IPS DF 6.9 (cell line): ENCODE measurements around the gene PTPRN2.

Experiments used
- DNase-seq: peaks from one replicate; pipeline ENCODE4 v3.0.0-alpha.2; 2013; ENCODE audit warnings: low read depth, low spot score
- H3K27ac ChIP-seq: one replicate; pipeline ENCODE4 v1.5.1; 2013; ENCODE audit warnings: low read length, control low read depth
- H3K27me3 ChIP-seq: 2 replicates; pipeline ENCODE4 v1.6.1; 2013; ENCODE audit warnings: mild to moderate bottlenecking, low read length; ENCODE audit not compliant: control insufficient read depth, insufficient read depth
- H3K36me3 ChIP-seq: 2 replicates; pipeline ENCODE4 v1.6.1; 2013; ENCODE audit warnings: low read length; ENCODE audit not compliant: control insufficient read depth, insufficient read depth
- H3K4me1 ChIP-seq: 2 replicates; pipeline ENCODE4 v1.6.1; 2013; ENCODE audit warnings: low read length; ENCODE audit not compliant: control insufficient read depth, insufficient read depth
- H3K4me3 ChIP-seq: 2 replicates; pipeline ENCODE4 v1.5.1; 2013; ENCODE audit warnings: mild to moderate bottlenecking, low read length
- H3K9me3 ChIP-seq: 2 replicates; pipeline ENCODE4 v1.6.1; 2013; ENCODE audit warnings: low read length, inconsistent platforms; ENCODE audit not compliant: control insufficient read depth, insufficient read depth
- WGBS: extraction: QIAGEN DNeasy Blood & Tissue Kit; methylation state at CpG from one replicate; pipeline ENCODE4 v1.1.7; 2013; ENCODE audit warnings: mixed read lengths, missing lambda C conversion rate; ENCODE audit not compliant: insufficient read length, insufficient coverage; 5-methylcytosine and 5-hydroxymethylcytosine counted together

The PTPRN2 gene

DNA sequence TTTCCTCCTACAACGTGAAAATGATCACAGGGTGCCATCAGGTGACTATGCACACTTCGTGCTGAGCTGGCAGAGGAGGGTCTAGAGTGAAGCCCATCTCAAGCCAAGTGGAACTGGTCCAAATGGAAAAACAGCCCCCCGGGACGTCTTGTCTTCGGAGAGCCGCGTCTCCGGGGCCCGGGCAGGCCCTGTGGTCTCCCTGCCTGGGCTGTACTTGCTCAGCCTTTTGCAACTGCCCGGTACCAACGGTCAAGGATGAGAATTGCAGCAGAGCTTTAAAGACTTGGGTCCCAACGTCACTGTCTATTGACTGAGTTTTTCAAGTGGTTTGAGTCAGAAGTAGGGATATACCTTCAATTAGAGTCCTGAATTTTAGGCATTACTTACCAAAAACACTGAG, 315.5 kb downstream of the PTPRN2 start:
- no CpG with 5 or more reads among the region's 12 CpGs for WGBS
- H3K27me3 ChIP-seq: no peaks in the 10 kb centered on the region

DNA sequence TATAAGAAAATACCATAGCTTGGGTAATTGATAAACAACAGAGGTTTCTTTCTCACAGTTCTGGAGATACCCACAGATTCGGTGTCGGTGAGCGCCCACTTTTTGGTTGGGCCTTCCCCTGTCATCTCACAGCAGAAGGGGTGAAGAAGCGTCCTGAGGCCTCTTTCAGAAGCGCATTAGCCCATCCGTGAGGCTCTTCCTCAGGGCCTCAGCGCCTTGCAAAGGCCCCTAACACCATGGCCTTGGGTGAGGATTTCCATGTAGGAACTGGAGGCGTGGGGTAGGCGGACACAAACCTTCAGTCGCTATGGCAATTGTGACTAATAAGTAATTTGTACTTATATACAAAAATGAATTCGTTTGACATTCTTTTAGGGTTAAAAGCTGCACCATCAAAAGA, 316.0 kb downstream of the PTPRN2 start:
- peaks cover 25% of the 10 kb centered on the region for H3K9me3 ChIP-seq
- no peak for DNase-seq
- H3K4me1 ChIP-seq: no peaks in the 10 kb centered on the region
- no CpG with 5 or more reads among the region's 11 CpGs for WGBS
- H3K27ac ChIP-seq: no peak overlapping the region
- H3K27me3 ChIP-seq: no peaks in the 10 kb centered on the region
- H3K4me3 ChIP-seq: no peak overlapping the region
- no peaks in the 10 kb centered on the region for H3K36me3 ChIP-seq

More for the DNA sequence above, 315.5 kb downstream of the PTPRN2 start:
- Histone ChIP-seq H3K4me3 (no peak overlapping the region), H3K4me1 (no peaks in the 10 kb centered on the region), H3K9me3 (peaks cover 26% of the 10 kb centered on the region), H3K27ac (no peak overlapping the region), H3K36me3 (no peaks in the 10 kb centered on the region)
- DNase-seq: no peak

DNA sequence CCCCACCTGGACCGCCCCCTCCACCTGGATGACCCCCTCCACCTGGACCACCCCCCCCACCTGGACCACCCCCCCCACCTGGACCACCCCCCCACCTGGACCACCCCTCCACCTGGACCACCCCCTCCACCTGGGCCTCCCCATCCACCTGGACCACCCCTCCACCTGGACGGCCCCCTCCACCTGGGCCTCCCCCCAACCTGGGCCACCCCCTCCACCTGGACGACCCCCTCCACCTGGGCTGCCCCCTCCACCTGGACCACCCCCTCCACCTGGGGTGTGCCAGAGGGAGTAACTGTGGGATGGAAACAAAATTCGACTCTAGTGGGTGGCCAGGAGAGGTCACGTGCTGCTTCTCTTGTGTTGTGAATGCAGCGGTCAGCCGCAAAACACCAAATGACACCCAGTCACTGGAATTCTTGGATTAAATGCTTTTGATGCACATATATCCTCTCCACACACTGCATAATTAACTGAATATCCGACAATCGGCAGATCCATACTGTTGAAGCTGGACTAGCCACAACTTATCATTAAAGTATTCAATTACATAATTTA, 316.7 kb downstream of the PTPRN2 start:
- peaks cover 26% of the 10 kb centered on the region for H3K9me3 ChIP-seq
- no peak for DNase-seq
- no peak overlapping the region for H3K27ac ChIP-seq
- WGBS: no CpG with 5 or more reads among the region's 9 CpGs
- H3K4me3 ChIP-seq: no peak overlapping the region
- H3K36me3 ChIP-seq: no peaks in the 10 kb centered on the region
- H3K4me1 ChIP-seq: no peaks in the 10 kb centered on the region
- no peaks in the 10 kb centered on the region for H3K27me3 ChIP-seq

DNA sequence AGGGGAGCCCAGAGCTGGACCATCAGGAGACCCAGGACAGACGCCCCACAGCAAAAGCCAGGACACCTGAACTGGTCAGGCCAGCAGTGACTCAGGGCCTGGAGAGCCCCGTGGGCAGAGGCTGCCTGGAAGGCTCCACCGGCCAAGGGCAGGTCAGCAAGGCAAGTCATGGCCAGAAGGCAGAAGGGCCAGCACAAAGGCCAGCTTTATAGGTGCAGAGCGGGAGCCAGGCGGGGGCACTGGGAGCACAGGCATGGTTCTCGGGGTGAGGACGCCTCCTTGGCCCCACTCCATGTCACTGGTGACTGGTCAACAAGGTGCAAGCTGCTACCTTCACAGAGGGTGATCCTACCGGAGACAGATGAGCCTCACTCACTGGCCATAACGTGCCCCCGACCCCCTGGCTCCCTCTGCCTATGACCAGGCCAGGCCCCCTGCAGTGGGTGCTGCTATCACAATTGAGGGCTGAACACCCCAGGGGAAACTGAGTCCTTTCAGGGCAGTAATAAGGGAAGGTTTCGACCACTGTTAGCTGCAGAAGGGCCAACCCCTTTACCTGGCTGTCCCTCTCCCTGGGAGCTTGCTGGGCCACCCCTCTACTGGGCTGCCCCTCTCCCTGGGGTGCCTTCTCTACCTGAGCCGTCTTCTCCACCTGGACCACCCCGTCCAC, 317.4 kb downstream of the PTPRN2 start:
- Histone ChIP-seq H3K36me3 (no peaks in the 10 kb centered on the region), H3K9me3 (peaks cover 25% of the 10 kb centered on the region), H3K27me3 (no peaks in the 10 kb centered on the region), H3K4me1 (no peaks in the 10 kb centered on the region), H3K27ac (no peak overlapping the region), H3K4me3 (no peak overlapping the region)
- WGBS: no CpG with 5 or more reads among the region's 13 CpGs
- DNase-seq: no peak

DNA sequence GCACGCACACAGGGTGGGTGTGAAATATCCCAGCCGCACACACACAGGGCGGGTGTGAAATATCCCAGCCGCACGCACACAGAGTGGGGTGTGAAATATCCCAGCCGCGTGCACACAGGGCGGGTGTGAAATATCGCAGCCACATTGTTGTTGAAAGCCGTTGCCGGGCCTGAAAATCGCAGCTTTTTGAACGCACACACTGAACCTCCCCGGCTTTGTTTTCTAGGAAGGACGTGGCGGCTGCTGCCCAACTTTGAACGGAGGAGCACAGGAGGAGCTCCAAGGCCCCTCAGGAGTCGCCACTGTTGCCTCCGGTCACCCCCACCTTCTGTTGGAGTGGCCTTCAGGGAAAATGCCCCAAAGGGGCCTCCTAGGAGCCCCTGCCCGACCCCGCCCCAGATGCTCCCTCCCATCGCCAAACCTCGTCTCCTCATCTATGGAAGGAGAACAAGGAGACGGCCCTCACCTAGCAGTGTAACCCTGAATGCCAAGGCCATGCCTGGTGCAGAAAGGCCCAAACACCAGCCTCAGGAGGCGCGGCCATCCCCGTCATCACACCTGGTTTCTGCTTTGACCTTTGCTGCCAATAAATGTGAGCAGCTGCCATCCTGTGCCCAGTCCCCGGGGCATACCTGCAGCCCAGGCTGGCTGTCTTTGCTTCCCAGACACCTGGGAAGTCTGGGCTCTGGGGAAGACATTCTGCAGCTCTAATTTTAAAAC, 318.6 kb downstream of the PTPRN2 start:
- Histone ChIP-seq H3K4me1 (no peaks in the 10 kb centered on the region), H3K36me3 (no peaks in the 10 kb centered on the region), H3K9me3 (peaks cover 31% of the 10 kb centered on the region), H3K4me3 (no peak overlapping the region), H3K27ac (no peak overlapping the region), H3K27me3 (no peaks in the 10 kb centered on the region)
- no peak for DNase-seq
- no CpG with 5 or more reads among the region's 28 CpGs for WGBS

DNA sequence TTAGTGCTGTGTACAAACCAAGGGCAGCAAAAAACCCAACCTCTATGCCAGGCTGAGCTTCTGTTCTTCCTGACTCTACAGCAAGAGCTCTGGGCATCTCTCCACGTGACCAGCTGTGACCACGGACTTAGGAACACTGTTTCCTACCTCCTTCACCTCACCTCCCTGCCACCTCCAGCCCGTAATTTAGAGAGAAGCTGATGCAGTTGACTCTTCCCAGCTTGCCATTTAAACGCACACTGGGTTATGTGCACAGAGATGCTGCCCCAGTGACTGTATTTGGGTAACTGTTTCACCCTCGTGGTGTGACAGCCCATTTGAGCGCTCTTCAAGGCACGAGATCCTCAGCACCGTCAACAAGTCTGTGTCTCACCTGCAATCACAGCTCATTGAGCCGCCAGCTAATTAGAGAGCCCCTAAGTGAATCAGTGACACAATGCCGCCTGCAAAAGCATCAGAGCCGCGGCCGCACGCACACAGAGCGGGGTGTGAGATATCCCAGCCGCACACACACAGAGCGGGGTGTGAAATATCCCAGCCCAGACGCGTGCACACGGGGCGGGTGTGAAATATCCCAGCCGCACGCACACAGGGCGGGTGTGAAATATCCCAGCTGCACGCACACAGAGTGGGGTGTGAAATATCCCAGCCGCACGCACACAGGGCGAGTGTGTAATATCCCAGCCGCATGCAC, 319.7 kb downstream of the PTPRN2 start:
- Histone ChIP-seq H3K36me3 (no peaks in the 10 kb centered on the region), H3K9me3 (peaks cover 31% of the 10 kb centered on the region), H3K4me1 (no peaks in the 10 kb centered on the region), H3K27me3 (no peaks in the 10 kb centered on the region), H3K4me3 (no peak overlapping the region), H3K27ac (no peak overlapping the region)
- WGBS: no CpG with 5 or more reads among the region's 29 CpGs
- DNase-seq: no peak

DNA sequence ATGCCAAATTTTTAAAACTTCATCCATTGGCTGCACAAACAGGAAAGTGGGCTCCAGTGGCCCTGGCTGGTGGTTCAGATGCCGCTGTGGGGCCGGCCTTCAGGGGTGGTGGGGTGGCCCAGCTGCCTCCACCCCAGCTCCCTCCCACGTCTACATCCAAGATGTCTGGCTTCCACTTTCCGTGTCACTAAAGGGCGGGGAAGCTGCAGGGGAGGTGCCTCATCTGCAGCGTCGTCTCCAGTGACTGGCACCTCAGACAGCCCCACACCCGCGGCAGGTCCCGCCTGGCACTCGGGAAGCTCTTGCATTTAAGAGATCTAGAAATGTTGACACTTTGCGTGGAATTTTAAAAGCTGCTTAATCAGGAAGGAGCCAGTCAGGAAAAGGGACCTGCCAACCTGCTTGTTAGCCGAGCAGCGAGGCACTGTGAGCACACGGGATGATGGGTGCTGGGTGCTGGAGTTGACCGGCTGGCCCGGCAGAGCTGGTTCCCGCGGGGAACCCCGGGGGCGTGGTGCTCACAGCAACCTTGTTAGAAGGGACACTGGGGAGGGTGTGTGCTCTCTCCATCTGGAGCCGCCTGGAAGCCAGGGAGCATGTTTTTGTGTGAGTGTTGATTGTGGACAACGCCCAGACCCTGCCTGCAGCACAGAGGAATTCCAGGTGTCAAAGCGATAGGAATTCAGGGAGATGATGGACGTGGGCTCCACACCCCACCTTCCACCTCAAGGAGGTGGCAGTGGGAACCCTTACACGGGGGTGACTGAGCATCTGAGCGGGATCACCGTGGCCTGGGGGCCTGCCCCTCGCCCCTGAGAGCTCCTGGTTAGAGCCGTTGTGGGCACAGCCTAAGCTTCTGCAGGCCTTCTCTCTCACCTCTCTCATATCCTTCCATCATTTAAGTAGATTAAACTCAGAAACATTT, 320.5 kb downstream of the PTPRN2 start:
- no peak for DNase-seq
- Histone ChIP-seq H3K4me3 (no peak overlapping the region), H3K27me3 (no peaks in the 10 kb centered on the region), H3K27ac (no peak overlapping the region), H3K36me3 (no peaks in the 10 kb centered on the region), H3K9me3 (peaks cover 32% of the 10 kb centered on the region), H3K4me1 (no peaks in the 10 kb centered on the region)
- no CpG with 5 or more reads among the region's 30 CpGs for WGBS

DNA sequence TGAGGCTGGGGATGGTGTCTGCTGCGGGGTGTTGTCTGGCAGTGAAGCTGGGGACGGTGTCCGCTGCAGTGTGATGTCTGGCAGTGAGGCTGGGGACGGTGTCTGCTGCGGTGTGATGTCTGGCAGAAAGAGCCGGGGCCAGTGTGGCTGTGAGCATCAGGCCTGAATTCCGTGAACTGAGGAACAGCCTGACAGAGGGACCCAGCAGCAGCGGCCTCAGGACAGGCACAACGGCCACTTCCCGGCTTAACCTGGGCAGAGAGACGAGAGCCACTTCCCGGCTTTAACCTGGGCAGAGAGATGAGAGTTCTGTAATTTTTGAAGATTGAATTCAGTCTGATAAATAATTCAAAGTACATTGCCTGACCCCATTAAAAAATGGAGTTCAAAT, 321.2 kb downstream of the PTPRN2 start:
- WGBS: no CpG with 5 or more reads among the region's 12 CpGs
- Histone ChIP-seq H3K27ac (no peak overlapping the region), H3K27me3 (no peaks in the 10 kb centered on the region), H3K36me3 (no peaks in the 10 kb centered on the region), H3K4me1 (no peaks in the 10 kb centered on the region), H3K9me3 (peaks cover 34% of the 10 kb centered on the region), H3K4me3 (no peak overlapping the region)
- no peak for DNase-seq

DNA sequence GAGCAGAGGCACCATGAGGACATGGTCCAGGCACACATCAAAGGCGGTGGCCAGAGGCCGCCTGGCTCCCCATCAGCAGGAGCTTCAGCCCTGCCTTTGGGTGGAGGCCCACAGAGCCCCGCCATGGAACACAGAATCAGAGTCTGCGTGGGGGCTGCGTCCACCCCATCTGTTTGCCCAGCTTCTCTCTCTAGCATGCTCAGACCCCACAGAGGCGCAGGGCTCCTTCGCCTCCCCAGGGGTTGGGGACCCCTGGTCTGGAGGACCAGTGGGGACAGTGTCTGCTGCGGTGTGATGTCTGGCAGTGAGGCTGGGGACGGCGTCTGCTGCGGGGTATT, 321.9 kb downstream of the PTPRN2 start:
- DNase-seq: no peak
- Histone ChIP-seq H3K9me3 (peaks cover 37% of the 10 kb centered on the region), H3K4me3 (no peak overlapping the region), H3K27ac (no peak overlapping the region), H3K27me3 (no peaks in the 10 kb centered on the region), H3K36me3 (no peaks in the 10 kb centered on the region), H3K4me1 (no peaks in the 10 kb centered on the region)
- no CpG with 5 or more reads among the region's 11 CpGs for WGBS
